ENCODE results near the gene DYNLRB1. TPM values are rescaled to one million over a fixed set of nuclear protein-coding genes. Genes with fewer than 3 reads are reported as not detected.

DYNLRB1 gene
- total and polyA plus RNA-seq, 9 of the 15 experiments (the other 6 are each of a cell fraction or from before 2014, with no cell fraction given): 48.7 to 358 (median 121) TPM

- TF ChIP-seq CUX1 (CRISPR knock-in tag; IDR thresholded peaks at IDR 0.05): no peak
- no peak for TF ChIP-seq IRF1 (CRISPR knock-in tag; IDR thresholded peaks at IDR 0.05; ENCODE audit: borderline replicate concordance)
- TF ChIP-seq ZNF644 (tag; IDR thresholded peaks at IDR 0.05; ENCODE audit: low read depth): no peak
- no peak for TF ChIP-seq MAFG (tag; conservative IDR thresholded peaks at IDR 0.05)
- TF ChIP-seq HIVEP1 (CRISPR knock-in tag; IDR thresholded peaks at IDR 0.05): no peak
- no peak; the same call in 1 of the 2 replicates for TF ChIP-seq SMAD4 (CRISPR knock-in tag; conservative IDR thresholded peaks at IDR 0.05)
- peak; percentile 40 to 74; a peak in 3 of 4 replicates for TF ChIP-seq MNT (conservative IDR thresholded peaks at IDR 0.05)
- TF ChIP-seq WHSC1 (IDR thresholded peaks at IDR 0.05; ENCODE audit: low read length): no peak
- TF ChIP-seq ZNF324 (CRISPR knock-in tag; IDR thresholded peaks at IDR 0.05): no peak
- 0 out of 2 replicates have a peak, but pooled peaks have one; percentile 43 for TF ChIP-seq SP1 (CRISPR knock-in tag; IDR thresholded peaks at IDR 0.05)
- no peak for TF ChIP-seq ZNF77 (CRISPR knock-in tag; IDR thresholded peaks at IDR 0.05)
- no peak for TF ChIP-seq ZBTB8A (IDR thresholded peaks at IDR 0.05; ENCODE audit: partially characterized antibody)
- TF ChIP-seq XRCC5 (IDR thresholded peaks at IDR 0.05; ENCODE audit: low read depth, low read length): no peak
- no peak for TF ChIP-seq RHOXF2B (CRISPR knock-in tag; conservative IDR thresholded peaks at IDR 0.05)
- TF ChIP-seq MIER1 (IDR thresholded peaks at IDR 0.05; ENCODE audit: low read depth): no peak
- TF ChIP-seq ZNF133 (CRISPR knock-in tag; IDR thresholded peaks at IDR 0.05): no peak
- 0 out of 2 replicates have a peak, but pooled peaks have one; percentile 36 for TF ChIP-seq LCOR (CRISPR knock-in tag; IDR thresholded peaks at IDR 0.05)
- no peak for TF ChIP-seq SMARCA5 (IDR thresholded peaks at IDR 0.05)
Measured at GRCh38 chr20:34549291-34549928, 33.2 kb downstream of the DYNLRB1 start (continued).

All from K562 (cell line).